ENCODE results near the gene IFFO2.
A peak's percentile ranks its signal among the peaks of the same experiment; 100 is the strongest.

IFFO2 gene

DNA sequence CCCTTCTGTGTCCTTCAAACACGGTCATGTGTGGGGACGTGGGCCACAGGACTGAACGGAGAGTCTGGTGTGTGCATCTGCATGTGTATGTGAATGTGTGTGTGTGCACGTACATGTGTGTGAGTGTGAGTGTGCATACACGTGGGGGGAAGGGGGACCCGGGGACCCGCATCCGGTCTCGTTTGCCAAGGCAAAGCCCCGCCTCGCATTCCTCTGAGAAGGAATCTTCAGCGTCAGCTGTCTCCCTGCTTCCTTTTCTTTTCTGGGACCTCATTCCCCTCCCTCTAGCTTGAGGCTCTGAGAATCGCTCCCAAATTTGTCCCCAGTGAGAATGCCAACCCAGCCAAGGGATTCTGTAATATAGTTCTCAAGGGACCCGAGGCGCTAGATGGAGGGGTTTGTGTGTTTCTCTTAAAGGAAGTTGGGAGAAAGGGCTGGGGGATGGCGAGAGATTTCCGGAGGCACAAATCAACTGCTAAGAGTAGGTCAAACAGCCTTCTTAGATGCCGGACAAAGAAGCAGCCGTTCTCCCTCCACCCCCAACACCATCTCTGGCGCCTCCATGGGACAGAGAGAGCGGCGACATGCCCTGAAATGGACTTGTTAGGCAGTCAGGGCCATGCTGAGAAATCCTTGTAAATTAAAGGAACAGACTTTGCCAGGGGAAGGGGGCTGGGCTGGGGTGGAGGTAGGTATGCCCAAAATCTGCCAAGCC is 6.6 kb downstream of the IFFO2 start:
- no peak for DNase-seq

DNA sequence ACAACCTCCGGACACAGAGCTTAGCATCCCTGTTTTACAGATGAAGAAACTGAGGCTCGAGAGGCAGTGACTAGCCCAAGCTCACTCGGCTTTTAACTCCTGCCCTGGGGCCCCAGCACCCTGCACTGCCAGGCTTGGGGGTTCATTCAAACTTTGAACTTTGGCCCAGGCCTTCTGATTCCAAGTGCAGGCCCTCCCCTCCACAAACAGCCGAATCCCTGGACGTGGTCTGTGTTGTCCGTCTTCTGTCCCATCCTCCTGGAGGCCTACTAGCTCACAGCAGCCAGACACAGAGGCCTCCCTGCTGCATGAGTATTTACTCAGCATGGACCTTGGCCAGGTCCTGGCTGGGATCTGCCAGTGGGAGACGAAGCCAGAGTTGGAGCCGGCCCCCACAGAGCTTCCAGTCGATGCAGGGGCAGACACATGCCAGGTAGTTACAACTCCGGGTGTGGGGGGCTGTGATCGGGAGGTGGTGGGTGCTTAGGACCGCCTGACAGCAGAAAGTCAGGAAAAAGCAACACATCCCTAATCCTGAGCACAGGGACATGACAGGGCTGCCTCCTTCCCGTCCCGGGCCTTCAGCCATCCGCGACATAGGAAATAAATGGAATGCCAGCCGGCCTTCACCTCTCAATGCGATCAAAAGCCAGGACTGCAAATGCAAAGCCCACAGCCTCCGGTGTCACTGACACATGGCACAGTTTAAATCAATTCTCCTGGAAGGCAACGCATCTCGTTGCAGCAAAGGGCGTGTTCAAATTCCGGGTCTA is 7.4 kb downstream of the IFFO2 start:
- no peak for DNase-seq

- peak; percentile 63 for DNase-seq
Measured at GRCh38 chr1:18948048-18948912, 8.2 kb downstream of the IFFO2 start.

DNA sequence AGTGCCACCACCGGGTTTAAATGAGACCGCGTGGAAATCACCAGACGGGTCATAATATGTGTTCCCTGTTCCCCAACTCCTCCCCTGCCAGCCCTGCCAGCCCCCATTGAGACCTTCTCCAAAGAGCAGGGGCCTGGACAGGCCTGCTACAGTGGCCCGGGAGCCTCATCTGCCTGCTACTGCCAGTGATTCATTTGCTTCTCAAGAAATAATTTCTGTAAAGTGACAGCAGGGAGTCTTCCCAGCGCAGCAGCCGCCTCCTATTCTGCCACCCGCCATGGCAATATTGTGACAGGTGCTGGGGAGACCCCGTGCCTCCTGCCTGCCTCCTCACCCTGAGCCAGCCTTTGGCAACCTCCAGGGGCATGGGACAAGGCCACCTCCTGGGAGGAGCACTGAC is 8.9 kb downstream of the IFFO2 start:
- no peak for DNase-seq

- DNase-seq: no peak
Measured at GRCh38 chr1:18946550-18947381, 9.7 kb downstream of the IFFO2 start.

DNA sequence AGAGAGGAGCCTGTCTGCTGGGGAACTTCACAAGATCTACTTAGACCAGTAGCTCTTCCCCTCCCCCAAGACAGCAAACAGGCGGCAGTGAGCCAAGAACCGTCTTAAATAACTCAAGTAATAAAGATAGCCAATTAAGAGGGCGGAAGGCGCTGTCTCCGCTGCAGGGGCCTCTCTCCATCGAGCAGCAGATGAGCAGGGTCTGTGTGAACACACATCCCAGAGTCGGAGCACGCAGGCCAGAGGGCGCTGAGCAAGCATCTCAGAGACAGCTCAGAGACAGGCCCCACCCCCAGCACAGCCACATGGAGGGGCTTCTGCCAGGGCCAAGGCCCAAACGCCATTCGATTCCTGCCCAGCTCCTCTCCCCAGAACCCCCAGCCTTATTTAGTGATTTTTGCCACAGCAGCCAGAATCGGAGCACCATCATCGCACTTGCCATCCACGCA is 11.1 kb downstream of the IFFO2 start:
- DNase-seq: no peak

GRCh38 chr1:18944810-18945209 is 11.7 kb downstream of the IFFO2 start:
- DNase-seq: no peak

GRCh38 chr1:18943914-18944572 is 12.4 kb downstream of the IFFO2 start:
- DNase-seq: no peak

GRCh38 chr1:18943162-18943561 is 13.3 kb downstream of the IFFO2 start:
- DNase-seq: no peak

GRCh38 chr1:18942340-18942739 is 14.1 kb downstream of the IFFO2 start:
- DNase-seq: no peak

DNA sequence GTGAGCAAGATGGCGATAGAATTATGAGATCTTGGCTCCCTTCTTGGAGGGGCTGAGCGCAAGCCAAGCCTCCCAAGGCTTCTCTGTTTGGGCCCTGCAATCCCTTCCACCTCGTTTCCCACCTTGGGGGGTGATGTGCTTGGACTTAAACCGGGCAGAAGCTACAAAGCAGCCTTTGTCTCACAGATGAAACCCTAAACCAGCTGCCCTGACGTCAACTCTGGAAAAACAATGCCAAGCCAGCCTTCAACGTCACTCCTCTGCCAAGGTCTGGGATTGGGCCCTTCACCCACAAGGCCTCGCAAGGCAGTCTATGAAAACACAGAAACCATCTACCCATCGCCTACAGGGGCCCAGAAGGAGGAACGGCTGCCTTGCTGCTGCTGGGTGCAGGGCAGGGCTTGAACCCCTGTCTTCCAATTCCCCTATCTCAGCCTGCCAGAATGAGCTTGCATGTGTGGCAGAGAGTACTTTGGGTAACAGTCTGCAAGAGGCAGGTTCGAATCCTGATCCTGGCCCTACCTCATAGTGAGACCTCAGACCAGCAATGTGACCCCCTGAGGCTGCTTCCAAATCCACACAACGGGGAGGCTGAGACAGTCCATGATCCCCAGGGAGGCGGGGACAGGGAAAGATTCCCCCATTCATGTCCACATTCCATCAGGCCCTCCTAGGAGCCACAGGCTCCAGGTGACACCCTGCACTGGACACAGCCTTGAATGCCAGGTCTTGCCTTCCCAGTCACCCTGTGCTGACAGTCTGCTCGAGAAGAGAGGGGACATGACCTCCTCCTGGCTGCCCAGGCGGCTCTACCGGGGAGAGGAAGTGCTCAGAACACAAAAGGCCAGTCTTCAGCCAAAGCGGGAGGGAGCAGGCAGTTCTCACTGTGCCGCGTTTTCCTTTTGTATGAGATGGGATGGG is 15.0 kb downstream of the IFFO2 start:
- no peak for DNase-seq

DNA sequence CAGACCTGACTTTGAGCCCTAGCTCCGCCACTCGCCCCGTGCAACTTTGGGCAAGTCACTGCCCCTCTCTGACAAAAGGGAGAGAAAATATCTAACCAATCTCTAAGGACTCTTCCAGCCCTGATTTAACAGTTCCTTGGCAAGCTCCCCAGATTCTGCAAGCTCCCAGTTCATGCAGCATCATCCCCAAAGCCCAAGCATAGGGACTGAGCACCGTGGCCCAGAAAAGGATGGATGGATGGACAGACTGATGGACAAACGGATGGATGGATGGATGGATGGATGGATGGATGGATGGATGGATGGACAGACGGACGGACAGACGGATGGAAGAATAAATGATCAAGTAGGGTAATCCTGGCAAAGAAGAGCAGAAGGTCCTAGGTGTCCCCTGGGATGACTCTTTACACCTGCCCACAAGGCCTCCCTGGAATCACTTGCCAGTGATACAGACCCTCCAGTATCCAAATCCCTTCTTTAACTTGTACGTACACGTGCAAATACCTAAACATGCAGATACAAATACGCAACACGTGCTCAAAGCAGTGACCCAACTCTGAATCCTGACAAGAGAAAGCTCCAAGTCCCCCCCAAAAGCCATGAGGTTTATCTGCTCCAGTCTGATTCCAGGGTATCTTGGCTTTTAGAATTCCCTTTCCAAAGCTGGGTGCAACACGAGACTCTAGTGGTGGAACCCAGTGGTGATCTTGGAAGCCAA is 16.0 kb downstream of the IFFO2 start:
- no peak for DNase-seq

- no peak for DNase-seq
Measured at GRCh38 chr1:18939398-18940302, 16.8 kb downstream of the IFFO2 start.

GRCh38 chr1:18938707-18939070 is 17.8 kb downstream of the IFFO2 start:
- peak; percentile 42 for DNase-seq

GRCh38 chr1:18938008-18938706 is 18.3 kb downstream of the IFFO2 start:
- DNase-seq: no peak

- DNase-seq: no peak
Measured at GRCh38 chr1:18937539-18937938, 18.9 kb downstream of the IFFO2 start.

GRCh38 chr1:18936814-18937481 is 19.5 kb downstream of the IFFO2 start:
- DNase-seq: no peak

- no peak for DNase-seq
Measured at GRCh38 chr1:18936471-18936813, 20.0 kb downstream of the IFFO2 start.

Data from NCI-H1694 treated with DMSO at 0.1 percent for 48 hours (cell line).